Muscle of leg (tissue), 11 donors: Measurements from ENCODE around the gene ASH1L. TPM values are rescaled to one million over a fixed set of nuclear protein-coding genes. Genes with fewer than 3 reads are reported as not detected.
"Not testable (repeated sequence)": the region's sequence is repeated elsewhere in the genome, so short reads cannot be mapped to it uniquely, and the experiment has no call there.

Experiments used
- DNase-seq: peaks from one replicate; pipeline ENCODE4 v3.0.0; 2013
- H3K27ac ChIP-seq: one replicate; pipeline ENCODE4 v1.5.1; 2013; ENCODE audit warnings: mild to moderate bottlenecking, low read length, control low read depth
- H3K27me3 ChIP-seq: one replicate; pipeline ENCODE4 v1.6.1; 2013; ENCODE audit warnings: low read length; ENCODE audit not compliant: control insufficient read depth, insufficient read depth
- H3K36me3 ChIP-seq: one replicate; pipeline ENCODE4 v1.6.1; 2013; ENCODE audit warnings: low read length; ENCODE audit not compliant: control insufficient read depth, insufficient read depth
- H3K4me1 ChIP-seq: one replicate; pipeline ENCODE4 v1.6.1; 2013; ENCODE audit warnings: low read length; ENCODE audit not compliant: control insufficient read depth, insufficient read depth
- H3K4me3 ChIP-seq: one replicate; pipeline ENCODE4 v1.5.1; 2013; ENCODE audit warnings: low read length, control low read depth
- H3K9me3 ChIP-seq: replicated peaks from 2 replicates; pipeline ENCODE4 v1.6.1; 2013; ENCODE audit warnings: low read depth, low read length; ENCODE audit not compliant: control insufficient read depth
- WGBS: methylation state at CpG from one replicate; pipeline ENCODE4 v1.1.5; 2013; ENCODE audit warnings: missing lambda C conversion rate; ENCODE audit not compliant: insufficient coverage; 5-methylcytosine and 5-hydroxymethylcytosine counted together
- polyA plus RNA-seq, 8 donors: library from polyadenylated mRNA; unstranded; fragments of 120-200 nt; gene quantifications; one replicate each; pipeline versions ENCODE4 v1.2.1 to v1.2.3, GENCODE V29; 2013; ENCODE audit warnings: inconsistent platforms in 1 of 8, low replicate concordance in 1 of 8; ENCODE audit not compliant: insufficient read length in 8 of 8, insufficient read depth in 1 of 8
- total RNA-seq: library from RNA; stranded (reverse); fragments of 120-200 nt; gene quantifications from one replicate; pipeline ENCODE4 v1.2.4, GENCODE V29; 2013

Gene ASH1L
- total and polyA plus RNA-seq, 9 donors = 18.4 to 31.5 (median 25.1) TPM

- Histone ChIP-seq H3K36me3 (peaks cover 11% of the 10 kb centered on the region), H3K27me3 (no peaks in the 10 kb centered on the region), H3K4me3 (no peak overlapping the region), H3K9me3 (no peaks in the 10 kb centered on the region), H3K27ac (no peak overlapping the region), H3K4me1 (no peaks in the 10 kb centered on the region)
- no peak for DNase-seq
- WGBS = 92% methylated on average over 4 of the region's 4 CpGs
Observed at GRCh38 chr1:155518484-155518883, 44.1 kb downstream of the ASH1L start.

GRCh38 chr1:155514582-155515187 is 47.9 kb downstream of the ASH1L start:
- no peak overlapping the region for H3K4me3 ChIP-seq
- no peak for DNase-seq
- no peak overlapping the region for H3K27ac ChIP-seq
- 84% methylated on average over 8 of the region's 14 CpGs for WGBS
- H3K9me3 ChIP-seq = no peaks in the 10 kb centered on the region
- no peaks in the 10 kb centered on the region for H3K4me1 ChIP-seq
- peaks cover 13% of the 10 kb centered on the region for H3K36me3 ChIP-seq
- no peaks in the 10 kb centered on the region for H3K27me3 ChIP-seq

- Histone ChIP-seq H3K9me3 (no peaks in the 10 kb centered on the region), H3K4me1 (no peaks in the 10 kb centered on the region), H3K27me3 (no peaks in the 10 kb centered on the region), H3K36me3 (peaks cover 8% of the 10 kb centered on the region), H3K27ac (no peak overlapping the region), H3K4me3 (no peak overlapping the region)
- 100% methylated on average over 1 of the region's 3 CpGs for WGBS
- DNase-seq = no peak
Observed at GRCh38 chr1:155513300-155513916, 49.2 kb downstream of the ASH1L start.

- H3K4me1 ChIP-seq, H3K4me3 ChIP-seq, H3K9me3 ChIP-seq, H3K36me3 ChIP-seq, H3K27me3 ChIP-seq, DNase-seq, H3K27ac ChIP-seq: not testable (repeated sequence)
- no CpG with 5 or more reads among the region's 6 CpGs for WGBS
Observed at GRCh38 chr1:155511385-155511784, 51.2 kb downstream of the ASH1L start.

- H3K4me3 ChIP-seq = no peak overlapping the region
- WGBS = no CpG with 5 or more reads among the region's 2 CpGs
- peaks cover 3% of the 10 kb centered on the region for H3K36me3 ChIP-seq
- no peak overlapping the region for H3K27ac ChIP-seq
- no peaks in the 10 kb centered on the region for H3K27me3 ChIP-seq
- DNase-seq = no peak
- H3K4me1 ChIP-seq = no peaks in the 10 kb centered on the region
- H3K9me3 ChIP-seq = no peaks in the 10 kb centered on the region
Observed at GRCh38 chr1:155509064-155509463, 53.5 kb downstream of the ASH1L start.

GRCh38 chr1:155507945-155508344 is 54.7 kb downstream of the ASH1L start:
- no peaks in the 10 kb centered on the region for H3K4me1 ChIP-seq
- no peak overlapping the region for H3K27ac ChIP-seq

GRCh38 chr1:155505963-155506362 is 56.6 kb downstream of the ASH1L start:
- not testable (repeated sequence) for DNase-seq, H3K36me3 ChIP-seq, H3K4me3 ChIP-seq, H3K27me3 ChIP-seq, H3K4me1 ChIP-seq, H3K9me3 ChIP-seq, H3K27ac ChIP-seq
- no CpG with 5 or more reads among the region's 3 CpGs for WGBS

More at GRCh38 chr1:155507945-155508344, 54.7 kb downstream of the ASH1L start:
- H3K9me3 ChIP-seq = no peaks in the 10 kb centered on the region
- no peak overlapping the region for H3K4me3 ChIP-seq
- no CpG with 5 or more reads among the region's 2 CpGs for WGBS
- no peaks in the 10 kb centered on the region for H3K27me3 ChIP-seq
- no peak for DNase-seq
- H3K36me3 ChIP-seq = peaks cover 3% of the 10 kb centered on the region

- H3K27me3 ChIP-seq = no peaks in the 10 kb centered on the region
- no peak overlapping the region for H3K27ac ChIP-seq
- peak; percentile 32 for DNase-seq
- H3K4me3 ChIP-seq = no peak overlapping the region
- no peaks in the 10 kb centered on the region for H3K4me1 ChIP-seq
- no peaks in the 10 kb centered on the region for H3K36me3 ChIP-seq
- H3K9me3 ChIP-seq = no peaks in the 10 kb centered on the region
- 70% methylated on average over 2 of the region's 5 CpGs for WGBS
Observed at GRCh38 chr1:155504207-155504606, 58.4 kb downstream of the ASH1L start.

- no peak for DNase-seq
- Histone ChIP-seq H3K27ac (no peak overlapping the region), H3K4me1 (no peaks in the 10 kb centered on the region), H3K27me3 (no peaks in the 10 kb centered on the region), H3K4me3 (no peak overlapping the region), H3K9me3 (no peaks in the 10 kb centered on the region), H3K36me3 (no peaks in the 10 kb centered on the region)
- no CpG with 5 or more reads among the region's 5 CpGs for WGBS
Observed at GRCh38 chr1:155499953-155500639, 62.5 kb downstream of the ASH1L start.

GRCh38 chr1:155499263-155499662 is 63.3 kb downstream of the ASH1L start:
- no CpG with 5 or more reads among the region's 1 CpG for WGBS
- no peaks in the 10 kb centered on the region for H3K9me3 ChIP-seq
- H3K27ac ChIP-seq = no peak overlapping the region
- no peaks in the 10 kb centered on the region for H3K4me1 ChIP-seq
- DNase-seq = no peak
- H3K36me3 ChIP-seq = peaks cover 2% of the 10 kb centered on the region
- H3K27me3 ChIP-seq = no peaks in the 10 kb centered on the region
- H3K4me3 ChIP-seq = no peak overlapping the region
